ENCODE measurements around the gene DOK5. TPM values are rescaled to one million over a fixed set of nuclear protein-coding genes. Genes with fewer than 3 reads are reported as not detected.

DOK5 gene
- total and polyA plus RNA-seq, 12 donors: 0.29 to 2.0 (median 1.2) TPM; not detected in 1

- no peaks in the 10 kb centered on the region for H3K4me1 ChIP-seq (replicated peaks in 1 of 2)
- DNase-seq: no peak
- H3K27ac ChIP-seq: no peak overlapping the region
- TF ChIP-seq CTCF (IDR thresholded peaks at IDR 0.05): no peak
- no peak for TF ChIP-seq POLR2A (IDR thresholded peaks at IDR 0.05)
- WGBS, 4 donors: 84 to 95% (median 90%) methylated on average over 5 of the region's 5 CpGs
- intact Hi-C loops (cut with DNase I): no loop called here
- no peaks in the 10 kb centered on the region for H3K27me3 ChIP-seq
- no peaks in the 10 kb centered on the region for H3K9me3 ChIP-seq (replicated peaks in 1 of 3)
- no peak overlapping the region for H3K4me3 ChIP-seq
- no peaks in the 10 kb centered on the region for H3K36me3 ChIP-seq (replicated peaks in 1 of 2)
Observed at GRCh38 chr20:54550776-54551396, 75.5 kb downstream of the DOK5 start.

GRCh38 chr20:54554006-54554405 lies 78.6 kb downstream of the DOK5 start:
- Histone ChIP-seq H3K36me3 (replicated peaks in 1 of 2) (no peaks in the 10 kb centered on the region), H3K4me3 (no peak overlapping the region), H3K27ac (no peak overlapping the region), H3K27me3 (no peaks in the 10 kb centered on the region), H3K4me1 (replicated peaks in 1 of 2) (no peaks in the 10 kb centered on the region), H3K9me3 (replicated peaks in 1 of 3) (no peaks in the 10 kb centered on the region)
- no peak for DNase-seq
- no peak for TF ChIP-seq CTCF (IDR thresholded peaks at IDR 0.05)
- TF ChIP-seq POLR2A (IDR thresholded peaks at IDR 0.05): no peak
- intact Hi-C loops (cut with DNase I): no loop called here

GRCh38 chr20:54555150-54555549 lies 79.8 kb downstream of the DOK5 start:
- intact Hi-C loops (cut with DNase I): no loop called here
- WGBS, 4 donors: 66 to 78% (median 73%) methylated on average over 3 of the region's 3 CpGs
- Histone ChIP-seq H3K27ac (no peak overlapping the region), H3K4me3 (no peak overlapping the region), H3K36me3 (replicated peaks in 1 of 2) (no peaks in the 10 kb centered on the region), H3K4me1 (replicated peaks in 1 of 2) (no peaks in the 10 kb centered on the region), H3K9me3 (replicated peaks in 1 of 3) (no peaks in the 10 kb centered on the region), H3K27me3 (no peaks in the 10 kb centered on the region)
- TF ChIP-seq POLR2A (IDR thresholded peaks at IDR 0.05) (no peak), CTCF (IDR thresholded peaks at IDR 0.05) (no peak)
- DNase-seq: no peak

- intact Hi-C loops (cut with DNase I): no loop called here
- no peaks in the 10 kb centered on the region for H3K27me3 ChIP-seq
- H3K36me3 ChIP-seq (replicated peaks in 1 of 2): no peaks in the 10 kb centered on the region
- no peak for DNase-seq
- H3K4me3 ChIP-seq: no peak overlapping the region
- WGBS, 4 donors: 78 to 90% (median 89%) methylated on average over 2 of the region's 2 CpGs
- no peaks in the 10 kb centered on the region for H3K9me3 ChIP-seq (replicated peaks in 1 of 3)
- no peaks in the 10 kb centered on the region for H3K4me1 ChIP-seq (replicated peaks in 1 of 2)
- no peak for TF ChIP-seq POLR2A (IDR thresholded peaks at IDR 0.05)
- no peak for TF ChIP-seq CTCF (IDR thresholded peaks at IDR 0.05)
- H3K27ac ChIP-seq: no peak overlapping the region
Observed at GRCh38 chr20:54556406-54556805, 81.0 kb downstream of the DOK5 start.

Measured in adrenal gland (tissue), 12 donors.